GOT3 (cell line): Measurements from ENCODE around the gene NR2E3.
"Not testable (repeated sequence)": the region's sequence is repeated elsewhere in the genome, so short reads cannot be mapped to it uniquely, and the experiment has no call there.

Experiments used
- DNase-seq: peaks from one replicate; lab custom pipeline; 2025; ENCODE audit warnings: mixed read lengths; lab: John Stamatoyannopoulos, UW

NR2E3 gene

DNA sequence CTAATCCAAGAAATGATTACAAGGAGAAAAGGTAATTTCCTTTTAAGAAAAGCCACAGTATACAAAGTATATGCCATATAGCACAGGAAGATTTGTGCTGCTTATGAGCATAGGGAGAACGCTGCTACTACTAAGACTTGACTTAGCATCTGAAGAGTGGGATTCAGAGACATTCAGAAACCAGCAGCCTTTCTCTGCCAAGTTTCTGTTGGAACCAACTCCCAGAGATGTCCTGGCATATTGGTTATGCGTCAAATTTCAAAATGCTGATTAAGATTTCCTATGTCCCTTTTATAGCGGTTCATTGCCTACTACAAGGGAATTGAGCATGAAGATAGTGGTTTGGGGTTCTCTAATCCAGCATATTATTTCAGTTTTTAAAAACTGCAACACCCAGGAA is 4.9 kb downstream of the NR2E3 start:
- no peak for DNase-seq

DNA sequence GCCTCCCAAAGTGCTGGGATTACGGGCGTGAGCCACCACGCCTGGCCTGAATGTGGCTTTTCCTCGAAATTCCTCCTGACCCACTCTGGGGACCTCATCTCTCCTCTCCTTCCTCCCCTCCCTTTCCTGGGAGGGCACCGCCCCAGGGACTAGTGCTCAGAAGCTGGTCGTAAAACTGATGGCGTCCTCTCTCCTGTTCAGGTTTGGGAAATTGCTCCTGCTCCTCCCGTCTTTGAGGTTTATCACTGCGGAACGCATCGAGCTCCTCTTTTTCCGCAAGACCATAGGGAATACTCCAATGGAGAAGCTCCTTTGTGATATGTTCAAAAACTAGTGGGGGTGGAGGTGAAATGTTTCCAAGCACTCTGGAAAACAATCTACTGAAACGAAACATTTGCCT is 7.0 kb downstream of the NR2E3 start:
- DNase-seq = no peak

DNA sequence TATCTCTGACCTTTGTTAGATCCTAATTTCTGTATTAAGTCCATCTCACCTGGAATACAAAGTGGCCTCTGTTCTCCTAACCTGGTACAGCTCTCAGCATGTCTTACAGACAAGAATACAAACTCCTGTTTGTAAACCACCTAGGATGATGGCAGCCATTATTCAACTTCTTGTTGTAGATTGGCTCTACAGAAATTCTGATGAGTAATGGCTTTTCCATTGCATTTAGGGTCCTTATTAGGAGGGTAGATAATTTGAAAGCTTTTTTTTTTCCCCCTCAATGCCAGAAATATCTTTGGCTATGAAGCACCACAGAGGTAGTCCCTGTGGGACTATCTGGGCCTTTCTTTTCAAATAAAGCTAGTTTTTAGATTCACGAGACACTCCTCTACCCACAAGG is 9.8 kb downstream of the NR2E3 start:
- DNase-seq = no peak

DNA sequence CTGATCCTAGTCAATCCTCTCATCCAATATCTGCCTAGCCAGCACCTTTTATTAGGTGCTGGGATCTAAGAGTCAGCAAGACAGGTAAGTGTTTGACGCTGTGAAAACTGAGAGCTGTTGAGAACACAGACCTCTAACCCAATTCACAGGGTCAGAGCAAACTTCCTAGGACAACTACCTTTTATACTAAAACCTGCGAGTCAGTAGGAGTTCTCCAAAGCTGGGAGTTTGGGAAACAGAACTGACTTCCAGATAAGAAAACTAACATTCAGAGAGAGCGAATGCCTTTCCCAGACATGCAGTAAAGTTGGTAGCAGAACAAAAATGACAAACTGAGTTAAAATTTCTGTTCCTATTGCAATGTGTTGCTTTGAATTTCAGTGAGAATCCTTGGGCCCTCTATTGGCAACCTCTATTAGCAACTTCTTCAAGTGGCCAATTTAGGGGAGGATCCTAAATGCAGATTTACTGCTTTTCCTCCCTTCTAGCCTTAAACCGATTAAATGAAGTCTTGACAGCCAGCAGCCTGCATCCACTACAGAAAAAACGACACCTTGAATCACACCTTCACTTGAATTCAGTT is 11.3 kb downstream of the NR2E3 start:
- DNase-seq = no peak

DNA sequence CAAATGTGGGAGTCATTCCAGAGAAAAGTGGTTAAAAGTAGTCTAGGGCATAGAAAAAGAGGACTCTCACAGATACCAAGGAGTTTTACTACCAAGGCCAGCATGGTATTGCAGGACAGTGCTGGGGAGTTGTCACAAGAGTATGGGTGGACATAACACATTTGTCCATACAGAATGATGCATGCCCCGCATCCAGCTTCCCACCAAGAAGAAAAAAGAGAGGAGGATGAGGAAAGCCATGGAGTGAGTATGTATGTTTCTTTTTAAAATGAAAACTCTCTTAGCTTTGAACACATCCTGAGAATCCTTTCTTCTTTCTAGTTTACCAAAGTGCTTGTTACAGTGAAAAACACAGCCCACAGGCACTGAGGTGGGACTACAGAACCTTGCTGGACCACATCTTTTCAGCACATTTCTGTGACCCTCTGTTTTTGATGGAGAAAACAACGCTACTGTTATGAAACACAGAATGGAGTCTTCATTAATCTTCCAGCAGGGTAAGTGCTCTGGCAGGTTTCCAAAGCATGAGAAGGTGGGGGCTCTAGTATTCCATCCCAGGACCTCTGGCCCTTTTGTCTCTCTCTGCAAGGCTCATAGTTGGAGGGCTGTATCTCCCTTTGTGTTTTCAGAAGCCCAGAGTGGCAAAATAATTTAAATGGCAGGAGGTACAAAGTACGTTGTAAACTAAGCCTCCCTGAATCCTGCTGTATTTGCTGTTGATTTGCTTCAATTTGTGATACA is 12.7 kb downstream of the NR2E3 start:
- no peak for DNase-seq

DNA sequence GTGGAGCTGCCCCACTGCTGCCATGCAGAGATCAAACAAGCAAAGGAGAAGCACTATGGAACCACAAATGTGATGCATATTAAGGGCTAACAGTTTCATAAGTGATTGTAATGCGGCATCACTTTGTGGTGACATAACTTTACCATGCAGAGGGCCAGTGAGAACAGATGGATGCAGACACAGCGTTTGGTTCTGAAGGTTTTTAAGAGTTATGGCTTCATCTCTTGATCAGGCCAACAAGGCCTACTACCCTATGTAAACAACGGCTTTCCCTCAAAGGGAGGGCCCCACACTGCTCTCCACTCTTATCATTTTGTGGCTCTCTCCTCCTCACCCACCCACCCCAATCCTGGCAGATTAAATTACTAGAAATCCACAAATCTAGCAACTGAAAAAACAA is 13.4 kb downstream of the NR2E3 start:
- DNase-seq = no peak

DNA sequence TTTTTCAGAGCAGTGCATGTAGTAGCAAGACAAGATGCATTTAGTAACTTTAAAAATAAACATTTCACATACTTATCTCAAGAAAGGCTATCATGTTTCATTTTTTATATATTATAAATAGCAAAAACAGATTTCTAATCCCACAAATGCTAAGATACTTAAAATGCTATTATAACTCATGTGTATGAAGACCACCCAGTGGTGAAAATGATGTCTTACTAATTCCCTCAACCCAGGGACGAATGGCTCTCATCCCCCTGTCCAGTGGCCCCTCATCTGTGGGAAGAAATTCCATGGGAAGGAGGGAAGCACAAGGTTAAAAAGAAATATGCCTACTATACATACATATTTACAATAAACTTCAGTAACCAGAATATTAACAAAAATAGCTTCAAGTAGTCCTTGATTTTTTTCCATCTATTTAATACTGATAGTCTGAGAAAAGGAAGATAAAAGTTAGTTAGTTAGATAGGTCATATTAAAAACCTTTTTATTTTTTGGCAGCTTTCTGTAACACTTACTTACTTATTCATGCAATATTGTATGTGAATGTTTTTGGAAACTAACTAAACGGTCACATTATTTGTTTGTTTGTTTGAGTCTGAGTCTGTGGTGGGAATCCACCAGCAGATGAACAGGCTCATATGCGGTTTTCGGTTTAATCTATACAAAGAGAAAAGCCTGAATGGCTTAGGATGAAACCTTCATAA is 14.8 kb downstream of the NR2E3 start:
- no peak for DNase-seq

DNA sequence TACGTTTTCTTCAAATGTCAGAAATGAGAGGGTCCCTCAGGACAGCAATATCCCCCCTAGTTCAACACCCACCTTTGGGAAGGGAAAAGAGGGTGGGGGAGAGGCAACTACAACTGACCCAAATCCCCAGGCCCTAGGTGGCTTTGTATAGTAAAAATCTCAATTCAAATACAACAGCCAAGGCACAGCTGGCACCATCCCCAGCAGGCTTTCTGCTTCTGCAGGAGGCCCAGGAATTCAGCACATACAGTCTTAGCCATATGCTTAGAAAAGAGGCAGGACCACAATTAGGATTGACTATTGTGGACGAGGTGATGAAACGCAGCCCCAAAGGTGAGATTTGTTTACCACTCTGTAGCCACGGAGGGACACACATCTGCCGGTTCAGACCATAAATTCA is 15.8 kb downstream of the NR2E3 start:
- no peak for DNase-seq

DNA sequence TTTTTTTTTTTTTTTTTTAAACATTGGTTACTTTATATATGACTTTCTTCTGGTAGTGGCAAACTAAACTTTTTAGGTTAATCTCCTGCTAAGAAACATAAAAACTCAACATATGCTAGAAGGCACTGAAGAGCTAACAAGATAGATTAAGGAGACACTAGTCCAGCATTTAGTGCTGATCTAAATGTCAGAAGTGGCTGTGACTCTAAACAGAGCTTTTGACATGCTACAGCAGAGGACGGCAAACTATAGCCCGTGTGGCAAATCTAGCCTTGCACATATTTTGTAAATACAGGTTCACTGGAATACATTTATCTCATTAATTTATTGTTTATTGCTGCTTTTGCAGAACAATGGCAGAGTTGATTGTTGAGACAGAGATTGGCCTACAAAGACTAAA is 20.6 kb downstream of the NR2E3 start:
- DNase-seq = no peak

DNA sequence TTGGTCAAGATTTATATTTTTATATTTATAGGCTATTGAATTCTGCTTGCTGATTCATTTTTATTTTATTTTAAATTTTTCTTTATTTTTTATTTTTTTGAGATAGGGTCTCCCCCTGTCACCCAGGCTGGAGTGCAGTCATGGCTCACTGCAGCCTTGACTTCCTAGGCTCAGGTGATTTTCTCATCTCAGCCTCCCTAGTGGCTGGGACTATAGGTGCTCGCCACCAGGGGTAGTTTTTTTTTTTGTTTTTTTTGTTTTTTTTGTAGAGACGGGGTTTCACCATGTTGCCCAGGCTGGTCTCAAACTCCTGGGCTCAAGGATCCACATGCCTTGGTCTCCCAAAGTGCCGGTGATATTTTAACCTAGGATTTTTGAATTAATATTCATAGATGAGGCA is 31.2 kb downstream of the NR2E3 start:
- DNase-seq = no peak

DNA sequence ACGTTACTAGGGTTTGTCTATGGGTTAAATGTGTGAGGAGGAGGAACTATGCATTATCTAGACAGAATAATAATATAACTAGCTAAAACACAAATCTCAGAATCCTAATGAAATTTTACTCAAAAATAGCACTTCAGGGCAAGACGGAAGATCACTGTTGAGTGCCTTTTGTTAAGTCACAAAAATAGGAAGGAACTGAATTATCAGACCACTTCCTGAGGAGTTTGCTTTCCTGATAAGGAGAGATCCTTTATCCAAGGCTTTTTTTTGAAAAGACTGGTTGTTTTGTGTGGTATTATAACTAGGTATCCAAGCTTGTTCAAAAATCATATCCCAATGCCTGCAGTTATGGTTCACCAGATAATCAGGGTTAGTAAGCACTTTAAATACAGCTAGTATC is 34.6 kb downstream of the NR2E3 start:
- no peak for DNase-seq

DNA sequence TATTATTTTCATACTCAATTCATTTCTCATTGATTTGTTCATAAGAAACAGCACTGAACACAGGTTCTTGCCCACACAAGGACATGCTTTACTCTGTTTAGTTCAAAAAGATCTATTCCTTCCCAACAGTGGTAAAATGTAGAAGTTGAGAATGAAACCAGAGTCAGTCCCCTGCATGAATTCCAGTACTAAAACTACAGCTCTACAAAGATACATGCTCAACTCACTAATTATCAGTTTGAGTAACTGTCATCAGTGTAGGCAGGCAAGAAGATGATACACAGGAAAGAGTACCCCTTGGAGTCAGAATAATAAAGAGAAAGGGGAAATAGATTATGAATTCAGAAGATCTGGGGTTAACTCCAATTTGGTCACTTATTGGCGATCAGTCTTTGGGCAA is 43.2 kb downstream of the NR2E3 start:
- DNase-seq = no peak

DNA sequence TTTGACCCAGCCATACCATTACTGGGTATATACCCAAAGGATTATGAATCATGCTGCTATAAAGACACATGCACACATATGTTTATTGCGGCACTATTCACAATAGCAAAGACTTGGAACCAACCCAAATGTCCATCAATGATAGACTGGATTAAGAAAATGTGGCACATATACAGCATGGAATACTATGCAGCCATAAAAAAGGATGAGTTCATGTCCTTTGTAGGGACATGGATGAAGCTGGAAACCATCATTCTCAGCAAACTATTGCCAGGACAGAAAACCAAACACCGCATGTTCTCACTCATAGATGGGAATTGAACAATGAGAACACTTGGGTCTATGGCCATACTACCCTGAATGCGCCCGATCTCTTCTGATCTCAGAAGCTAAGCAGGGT is 47.9 kb downstream of the NR2E3 start:
- not testable (repeated sequence) for DNase-seq
